Body of pancreas (tissue), 4 donors: ENCODE results near the gene KIF1A. TPM values are rescaled to one million over a fixed set of nuclear protein-coding genes. Genes with fewer than 3 reads are reported as not detected.
"Not testable (repeated sequence)": the region's sequence is repeated elsewhere in the genome, so short reads cannot be mapped to it uniquely, and the experiment has no call there.

ENCODE experiments used
- ATAC-seq: fragments of 150-250 bp; one replicate; pipeline ENCODE4 v1.9.1; 2016
- DNase-seq, 4 donors: peaks; one replicate each; pipeline ENCODE4 v3.0.0-alpha.2; 2019
- H3K27ac ChIP-seq, 4 donors: fragments of 200-600 bp; sonication (generic); 1 replicate in 3 of 4; 2 replicates in 1 of 4; pipeline versions ENCODE4 v1.5.1 to v1.6.1; 2016 to 2019; ENCODE audit warnings: mild to moderate bottlenecking in 1 of 4, mixed read lengths in 1 of 4, moderate library complexity in 1 of 4
- H3K27me3 ChIP-seq, 2 donors: fragments of 200-600 bp; sonication (generic); one replicate each; pipeline ENCODE4 v1.6.0; 2016; ENCODE audit warnings: mild to moderate bottlenecking in 1 of 2
- H3K36me3 ChIP-seq, 2 donors: fragments of 200-600 bp; sonication (generic); replicated peaks in 1 of 2; 2 replicates each; pipeline ENCODE4 v1.5.1; 2016; ENCODE audit warnings: low read depth in 2 of 2; ENCODE audit not compliant: insufficient read depth in 1 of 2
- H3K4me1 ChIP-seq: fragments of 200-600 bp; sonication (generic); one replicate; pipeline ENCODE4 v1.6.0; 2016
- H3K4me3 ChIP-seq, 2 donors: fragments of 200-600 bp; sonication (generic); 1 replicate in 1 of 2; 2 replicates in 1 of 2; pipeline ENCODE4 v1.5.1; 2016 to 2019
- H3K9me3 ChIP-seq, 3 donors: fragments of 200-600 bp; sonication (generic); 1 replicate in 2 of 3; 2 replicates in 1 of 3; pipeline ENCODE4 v1.5.1; 2016
- POLR2A ChIP-seq, 3 donors: fragments of 450-650 bp; IDR thresholded peaks; one replicate each; pipeline ENCODE4 v1.6.1; 2016; ENCODE audit warnings: antibody characterized with exemption in 3 of 3, mild to moderate bottlenecking in 2 of 3
- WGBS, 2 donors: methylation state at CpG; one replicate each; pipeline ENCODE4 v1.1.5; 2017; 5-methylcytosine and 5-hydroxymethylcytosine counted together
- intact Hi-C: fragments of 100-400 bp; cut with DNase I; formaldehyde crosslinking; loops from one replicate; pipeline ENCODE4 v1.15.1; 2023
- total RNA-seq, 2 donors: library from RNA; depleted of rRNA; stranded (reverse); fragments of >200 nt; gene quantifications; one replicate each; pipeline ENCODE4 v1.1.0, GENCODE V29; 2016
- TF ChIP-seq, protein P1 (sequence below), 7 experiments: fragments of 450-650 bp in 4 of 7; fragments of 200-600 bp in 3 of 7; sonication (generic) in 3 of 7; IDR thresholded peaks; one replicate each; pipeline ENCODE4 v1.5.1; 2016 to 2019; ENCODE audit warnings: antibody characterized with exemption in 7 of 7

The KIF1A gene
- total RNA-seq, 2 donors from 2014 or later: 51.9 to 79.1 TPM

- DNase-seq: no peak
- no peaks in the 10 kb centered on the region for H3K27me3 ChIP-seq
- no peaks in the 10 kb centered on the region for H3K36me3 ChIP-seq
- no peak overlapping the region for H3K27ac ChIP-seq
- intact Hi-C loops: no loop called here
- 92 to 95% methylated on average over 36 to 39 of the region's 43 CpGs for WGBS, 2 donors
- no peaks in the 10 kb centered on the region for H3K4me1 ChIP-seq
- TF ChIP-seq, protein P1, sequence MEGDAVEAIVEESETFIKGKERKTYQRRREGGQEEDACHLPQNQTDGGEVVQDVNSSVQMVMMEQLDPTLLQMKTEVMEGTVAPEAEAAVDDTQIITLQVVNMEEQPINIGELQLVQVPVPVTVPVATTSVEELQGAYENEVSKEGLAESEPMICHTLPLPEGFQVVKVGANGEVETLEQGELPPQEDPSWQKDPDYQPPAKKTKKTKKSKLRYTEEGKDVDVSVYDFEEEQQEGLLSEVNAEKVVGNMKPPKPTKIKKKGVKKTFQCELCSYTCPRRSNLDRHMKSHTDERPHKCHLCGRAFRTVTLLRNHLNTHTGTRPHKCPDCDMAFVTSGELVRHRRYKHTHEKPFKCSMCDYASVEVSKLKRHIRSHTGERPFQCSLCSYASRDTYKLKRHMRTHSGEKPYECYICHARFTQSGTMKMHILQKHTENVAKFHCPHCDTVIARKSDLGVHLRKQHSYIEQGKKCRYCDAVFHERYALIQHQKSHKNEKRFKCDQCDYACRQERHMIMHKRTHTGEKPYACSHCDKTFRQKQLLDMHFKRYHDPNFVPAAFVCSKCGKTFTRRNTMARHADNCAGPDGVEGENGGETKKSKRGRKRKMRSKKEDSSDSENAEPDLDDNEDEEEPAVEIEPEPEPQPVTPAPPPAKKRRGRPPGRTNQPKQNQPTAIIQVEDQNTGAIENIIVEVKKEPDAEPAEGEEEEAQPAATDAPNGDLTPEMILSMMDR (IDR thresholded peaks at IDR 0.05): no peak
- no peak for TF ChIP-seq POLR2A (IDR thresholded peaks at IDR 0.05)
- ATAC-seq: no peak
- H3K4me3 ChIP-seq: no peak overlapping the region
- no peaks in the 10 kb centered on the region for H3K9me3 ChIP-seq
Measured at GRCh38 chr2:240782221-240782885, 37.7 kb downstream of the KIF1A start.

DNA sequence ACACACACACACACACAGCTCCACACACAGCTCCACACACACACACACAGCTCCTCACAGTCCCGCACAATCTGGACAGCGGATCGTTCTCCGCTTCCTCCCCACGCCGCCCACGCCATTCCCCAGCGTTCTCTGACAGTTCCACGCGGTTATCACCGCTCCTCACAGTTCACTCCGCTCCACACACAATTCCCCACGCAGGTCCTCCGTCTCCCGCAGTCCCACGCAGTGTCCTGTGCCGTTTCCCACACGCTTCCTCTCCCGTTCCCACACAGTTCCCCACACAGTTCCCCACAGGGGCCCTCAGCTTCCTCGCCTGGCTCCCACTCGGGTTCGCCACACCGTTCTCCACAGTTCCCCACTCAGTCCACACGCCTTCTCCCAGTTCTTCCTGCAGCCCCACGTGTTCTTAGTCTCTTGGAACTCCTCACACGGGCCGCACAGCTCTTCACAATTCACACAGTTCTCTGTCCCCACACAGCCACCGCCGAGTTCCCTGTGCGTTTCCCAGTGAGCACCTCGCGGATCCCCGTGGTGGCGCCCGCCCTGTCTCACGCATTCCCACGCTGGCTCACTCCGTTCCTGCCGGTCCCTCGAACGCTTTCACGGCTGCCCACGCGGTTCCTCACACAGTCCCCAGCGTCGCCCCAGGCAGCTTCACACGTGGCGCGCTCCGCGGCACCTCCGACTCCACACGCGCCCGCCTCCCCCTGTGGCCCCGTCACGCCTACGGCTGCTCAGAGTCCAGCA lies 38.4 kb downstream of the KIF1A start:
- no peak overlapping the region for H3K27ac ChIP-seq
- H3K27me3 ChIP-seq: no peaks in the 10 kb centered on the region
- no peaks in the 10 kb centered on the region for H3K9me3 ChIP-seq
- no peak for ATAC-seq
- H3K4me1 ChIP-seq: no peaks in the 10 kb centered on the region
- TF ChIP-seq POLR2A (IDR thresholded peaks at IDR 0.05): no peak
- TF ChIP-seq, protein P1 (IDR thresholded peaks at IDR 0.05): no peak
- intact Hi-C loops: no loop called here
- no peak overlapping the region for H3K4me3 ChIP-seq
- no peaks in the 10 kb centered on the region for H3K36me3 ChIP-seq
- 92 to 94% methylated on average over 58 of the region's 58 CpGs for WGBS, 2 donors
- no peak for DNase-seq

DNA sequence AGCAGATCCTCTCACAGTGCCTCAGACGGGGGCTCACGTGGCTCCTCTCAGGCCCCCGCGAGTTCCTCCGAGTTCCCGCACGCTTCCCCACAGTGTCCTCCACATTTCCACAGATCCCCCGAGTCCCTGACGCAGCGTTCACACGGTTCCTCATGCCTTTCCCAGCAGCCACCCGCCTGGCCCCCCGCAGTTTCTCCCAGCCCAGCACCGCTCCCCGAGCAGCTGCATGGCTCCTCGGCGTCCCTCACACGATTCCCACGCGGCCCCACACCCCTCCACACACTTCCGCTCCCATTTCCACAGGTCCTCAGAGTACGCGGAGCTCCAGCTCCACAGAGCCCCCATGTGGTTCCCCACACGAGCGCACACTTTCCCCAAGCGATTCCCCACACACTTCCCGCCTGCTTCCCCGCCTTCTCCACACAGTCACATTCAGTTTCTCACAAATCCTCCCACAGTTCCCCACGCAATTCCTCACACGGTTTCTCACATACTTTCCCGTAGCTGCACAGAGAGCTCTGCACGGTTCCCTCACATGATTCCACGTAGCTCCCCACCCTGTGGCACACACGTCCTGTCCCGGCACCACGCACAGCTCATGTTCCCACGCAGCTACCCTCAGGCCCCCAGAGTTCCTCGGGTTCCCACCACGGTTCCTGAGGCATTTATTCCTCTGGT lies 39.9 kb downstream of the KIF1A start:
- Histone ChIP-seq H3K4me1 (no peaks in the 10 kb centered on the region), H3K27me3 (no peaks in the 10 kb centered on the region), H3K27ac (no peak overlapping the region), H3K36me3 (no peaks in the 10 kb centered on the region), H3K4me3 (no peak overlapping the region), H3K9me3 (no peaks in the 10 kb centered on the region)
- intact Hi-C loops: no loop called here
- no peak for ATAC-seq
- TF ChIP-seq, protein P1 (IDR thresholded peaks at IDR 0.05): no peak
- TF ChIP-seq POLR2A (IDR thresholded peaks at IDR 0.05): no peak
- 80 to 85% methylated on average over 39 of the region's 39 CpGs for WGBS, 2 donors
- no peak for DNase-seq

DNA sequence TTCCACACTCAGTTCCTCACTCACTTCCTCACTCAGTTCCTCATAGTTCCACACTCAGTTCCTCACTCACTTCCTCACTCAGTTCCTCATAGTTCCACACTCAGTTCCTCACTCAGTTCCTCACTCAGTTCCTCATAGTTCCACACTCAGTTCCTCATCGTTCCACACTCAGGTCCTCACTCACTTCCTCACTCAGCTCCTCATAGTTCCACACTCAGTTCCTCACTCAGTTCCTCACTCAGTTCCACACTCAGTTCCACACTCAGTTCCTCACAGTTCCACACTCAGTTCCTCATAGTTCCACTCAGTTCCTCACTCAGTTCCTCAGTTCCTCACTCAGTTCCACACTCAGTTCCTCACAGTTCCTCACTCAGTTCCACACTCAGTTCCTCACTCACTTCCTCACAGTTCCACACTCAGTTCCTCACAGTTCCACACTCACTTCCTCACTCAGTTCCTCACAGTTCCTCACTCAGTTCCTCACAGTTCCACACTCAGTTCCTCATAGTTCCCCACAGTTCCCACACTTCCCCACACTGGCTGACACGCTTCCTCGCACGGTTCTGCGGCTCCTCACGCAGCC lies 40.7 kb downstream of the KIF1A start:
- H3K4me3 ChIP-seq, intact Hi-C loops, DNase-seq, H3K36me3 ChIP-seq, H3K9me3 ChIP-seq, H3K27me3 ChIP-seq, H3K4me1 ChIP-seq, H3K27ac ChIP-seq, ATAC-seq: not testable (repeated sequence)
- 84 to 87% methylated on average over 6 of the region's 6 CpGs for WGBS, 2 donors

GRCh38 chr2:240778426-240778825 lies 41.6 kb downstream of the KIF1A start:
- Histone ChIP-seq H3K9me3 (no peaks in the 10 kb centered on the region), H3K27me3 (no peaks in the 10 kb centered on the region), H3K4me3 (no peak overlapping the region), H3K36me3 (no peaks in the 10 kb centered on the region), H3K4me1 (no peaks in the 10 kb centered on the region), H3K27ac (no peak overlapping the region)
- no peak for ATAC-seq
- DNase-seq: no peak
- TF ChIP-seq, protein P1 (IDR thresholded peaks at IDR 0.05): no peak
- TF ChIP-seq POLR2A (IDR thresholded peaks at IDR 0.05): no peak
- WGBS, 2 donors: 83 to 86% methylated on average over 26 of the region's 26 CpGs
- intact Hi-C loops: no loop called here
